Spleen (tissue), 11 donors: Measurements from ENCODE around the gene ZNRF2. TPM values are rescaled to one million over a fixed set of nuclear protein-coding genes. Genes with fewer than 3 reads are reported as not detected.

Experiments
- DNase-seq: peaks from one replicate; pipeline ENCODE4 v3.0.0-alpha.2; 2020
- H3K27ac ChIP-seq, 8 donors: fragments of 200-600 bp; sonication (generic) in 7 of 8; 1 replicate in 4 of 8; 2 replicates in 4 of 8; pipeline versions ENCODE4 v1.5.0 to v1.8.0; 2016 to 2021; ENCODE audit warnings: inconsistent platforms in 4 of 8, mild to moderate bottlenecking in 4 of 8, moderate library complexity in 1 of 8
- H3K27me3 ChIP-seq, 7 donors: fragments of 200-600 bp; sonication (generic) in 6 of 7; replicated peaks in 1 of 7; 1 replicate in 4 of 7; 2 replicates in 3 of 7; pipeline versions ENCODE4 v1.5.0 to v1.8.0; 2016 to 2021; ENCODE audit warnings: inconsistent platforms in 3 of 7, mild to moderate bottlenecking in 1 of 7
- H3K36me3 ChIP-seq, 6 donors: fragments of 200-600 bp; sonication (generic) in 5 of 6; 1 replicate in 4 of 6; 2 replicates in 2 of 6; pipeline versions ENCODE4 v1.5.0 to v1.8.0; 2016 to 2021; ENCODE audit warnings: inconsistent platforms in 2 of 6
- H3K4me1 ChIP-seq, 6 donors: fragments of 200-600 bp; sonication (generic) in 5 of 6; 1 replicate in 3 of 6; 2 replicates in 3 of 6; pipeline versions ENCODE4 v1.5.0 to v1.8.0; 2016 to 2021; ENCODE audit warnings: inconsistent platforms in 3 of 6
- H3K4me3 ChIP-seq, 8 donors: fragments of 200-600 bp; sonication (generic) in 7 of 8; 1 replicate in 4 of 8; 2 replicates in 4 of 8; pipeline versions ENCODE4 v1.5.0 to v1.8.0; 2016 to 2021; ENCODE audit warnings: inconsistent platforms in 4 of 8, mild to moderate bottlenecking in 4 of 8, moderate library complexity in 2 of 8
- H3K9me3 ChIP-seq, 8 donors: fragments of 200-600 bp; sonication (generic) in 7 of 8; 1 replicate in 4 of 8; 2 replicates in 4 of 8; pipeline versions ENCODE4 v1.5.0 to v1.8.0; 2016 to 2021; ENCODE audit warnings: inconsistent platforms in 4 of 8
- POLR2A ChIP-seq, 3 donors: fragments of 450-650 bp; IDR thresholded peaks; one replicate each; pipeline ENCODE4 v1.5.1; 2017; ENCODE audit warnings: antibody characterized with exemption in 3 of 3, mild to moderate bottlenecking in 1 of 3
- POLR2AphosphoS5 ChIP-seq, 3 donors: sonication (generic); formaldehyde crosslinking; IDR thresholded peaks; one replicate each; pipeline ENCODE4 v1.5.1; 2017; ENCODE audit warnings: antibody characterized with exemption in 3 of 3
- WGBS, 5 donors: extraction: QIAGEN DNeasy Blood & Tissue Kit in 3 of 5; methylation state at CpG; one replicate each; pipeline versions ENCODE4 v1.1.5 to v1.1.7; 2013 to 2018; 5-methylcytosine and 5-hydroxymethylcytosine counted together
- intact Hi-C: fragments of 100-400 bp; cut with DNase I; formaldehyde crosslinking; loops from one replicate; pipeline ENCODE4 v1.15.0; 2023; ENCODE audit warnings: low total_unique reads
- polyA plus RNA-seq, 3 donors: library from polyadenylated mRNA; stranded (reverse); fragments of 200-250 nt; gene quantifications; one replicate each; pipeline ENCODE4 v1.2.1, GENCODE V29; 2013
- total RNA-seq, 7 donors: library from RNA; depleted of rRNA in 3 of 7; stranded (reverse); fragments of >200 nt in 3 of 7; fragmentation: NEBNext Ultra II Directional in 4 of 7; extraction: Animal tissue kit (Norgen Biotek cat#: 25700) in 4 of 7; gene quantifications; one replicate each; pipeline versions ENCODE4 v1.1.0 to v1.2.1, GENCODE V29; 2016 to 2021
- TF ChIP-seq, protein P1 (sequence below), 11 experiments: fragments of 200-600 bp in 7 of 11; fragments of 450-650 bp in 4 of 11; sonication (generic) in 4 of 11; IDR thresholded peaks in 8 of 11; conservative IDR thresholded peaks in 3 of 11; 1 replicate in 7 of 11; 2 replicates in 4 of 11; pipeline versions ENCODE4 v1.4.0 to v1.8.0; 2016 to 2021; ENCODE audit warnings: antibody characterized with exemption in 11 of 11, inconsistent platforms in 4 of 11, mild to moderate bottlenecking in 1 of 11
- donor health status: healthy with polysubstance abuse.
- donor health status: DM: no; HTN: no; CAD: no; lungs with moderate emphysema.
- donor health status: DM: no; HTN: no; CAD: no.
- donor health status: Bipolar disorder and iron deficiency.
- donor health status: healthy.
- donor health status: DM: no; HTN: no; CAD: no.
- donor health status: DM: yes; HTN: yes; CAD: no.

The ZNRF2 gene
- total and polyA plus RNA-seq, 10 donors = 6.8 to 42.5 (median 28.5) TPM

DNA sequence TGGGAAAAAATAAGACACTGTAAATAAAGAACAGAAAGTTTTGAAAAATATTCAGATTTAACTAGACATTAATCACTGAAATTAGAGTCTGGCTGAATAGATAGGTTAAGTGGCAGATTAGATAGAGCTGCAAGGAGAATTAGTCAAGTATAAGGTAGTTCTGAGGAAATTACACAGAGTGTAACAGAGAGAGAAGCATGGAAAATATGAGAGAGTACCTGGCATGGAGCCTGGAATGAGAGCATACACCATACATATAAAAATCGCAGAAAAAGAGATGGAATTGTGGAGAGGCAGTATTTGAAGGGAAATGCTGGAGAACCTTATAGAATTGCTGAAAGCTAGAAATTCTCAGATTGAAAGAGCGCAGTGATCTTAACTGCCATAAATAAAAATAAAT is 46.9 kb downstream of the ZNRF2 start:
- intact Hi-C loops = no loop called here
- no peak for DNase-seq
- H3K4me3 ChIP-seq = no peak overlapping the region
- no peaks in the 10 kb centered on the region for H3K9me3 ChIP-seq
- WGBS, 5 donors = 89 to 100% (median 92%) methylated on average over 2 of the region's 2 CpGs
- H3K27me3 ChIP-seq = no peaks in the 10 kb centered on the region
- H3K27ac ChIP-seq = peak overlapping the region in 5 of 8 donors; percentile 29 to 81 (median 64)
- H3K4me1 ChIP-seq = peaks cover 0 to 96% (median 46%) of the 10 kb centered on the region in 6 donors
- peaks cover 0 to 2% (median 0%) of the 10 kb centered on the region in 6 donors for H3K36me3 ChIP-seq
- TF ChIP-seq, protein P1, sequence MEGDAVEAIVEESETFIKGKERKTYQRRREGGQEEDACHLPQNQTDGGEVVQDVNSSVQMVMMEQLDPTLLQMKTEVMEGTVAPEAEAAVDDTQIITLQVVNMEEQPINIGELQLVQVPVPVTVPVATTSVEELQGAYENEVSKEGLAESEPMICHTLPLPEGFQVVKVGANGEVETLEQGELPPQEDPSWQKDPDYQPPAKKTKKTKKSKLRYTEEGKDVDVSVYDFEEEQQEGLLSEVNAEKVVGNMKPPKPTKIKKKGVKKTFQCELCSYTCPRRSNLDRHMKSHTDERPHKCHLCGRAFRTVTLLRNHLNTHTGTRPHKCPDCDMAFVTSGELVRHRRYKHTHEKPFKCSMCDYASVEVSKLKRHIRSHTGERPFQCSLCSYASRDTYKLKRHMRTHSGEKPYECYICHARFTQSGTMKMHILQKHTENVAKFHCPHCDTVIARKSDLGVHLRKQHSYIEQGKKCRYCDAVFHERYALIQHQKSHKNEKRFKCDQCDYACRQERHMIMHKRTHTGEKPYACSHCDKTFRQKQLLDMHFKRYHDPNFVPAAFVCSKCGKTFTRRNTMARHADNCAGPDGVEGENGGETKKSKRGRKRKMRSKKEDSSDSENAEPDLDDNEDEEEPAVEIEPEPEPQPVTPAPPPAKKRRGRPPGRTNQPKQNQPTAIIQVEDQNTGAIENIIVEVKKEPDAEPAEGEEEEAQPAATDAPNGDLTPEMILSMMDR (IDR thresholded peaks at IDR 0.05 in 8 of 11, conservative IDR thresholded peaks at IDR 0.05 in 3 of 11) = no peak
- TF ChIP-seq POLR2AphosphoS5 (IDR thresholded peaks at IDR 0.05) (no peak), POLR2A (IDR thresholded peaks at IDR 0.05) (no peak)

- intact Hi-C loops = no loop called here
- Histone ChIP-seq H3K4me1 (peaks cover 0 to 96% (median 45%) of the 10 kb centered on the region in 6 donors), H3K36me3 (no peaks in the 10 kb centered on the region), H3K4me3 (no peak overlapping the region), H3K27ac (no peak overlapping the region), H3K27me3 (no peaks in the 10 kb centered on the region), H3K9me3 (no peaks in the 10 kb centered on the region)
- DNase-seq = no peak
- TF ChIP-seq, protein P1 (IDR thresholded peaks at IDR 0.05 in 8 of 11, conservative IDR thresholded peaks at IDR 0.05 in 3 of 11) = no peak
- TF ChIP-seq POLR2A (IDR thresholded peaks at IDR 0.05) (no peak), POLR2AphosphoS5 (IDR thresholded peaks at IDR 0.05) (no peak)
- 92 to 97% (median 95%) methylated on average over 2 of the region's 2 CpGs for WGBS, 5 donors
Measured at GRCh38 chr7:30332549-30332948, 48.2 kb downstream of the ZNRF2 start.

DNA sequence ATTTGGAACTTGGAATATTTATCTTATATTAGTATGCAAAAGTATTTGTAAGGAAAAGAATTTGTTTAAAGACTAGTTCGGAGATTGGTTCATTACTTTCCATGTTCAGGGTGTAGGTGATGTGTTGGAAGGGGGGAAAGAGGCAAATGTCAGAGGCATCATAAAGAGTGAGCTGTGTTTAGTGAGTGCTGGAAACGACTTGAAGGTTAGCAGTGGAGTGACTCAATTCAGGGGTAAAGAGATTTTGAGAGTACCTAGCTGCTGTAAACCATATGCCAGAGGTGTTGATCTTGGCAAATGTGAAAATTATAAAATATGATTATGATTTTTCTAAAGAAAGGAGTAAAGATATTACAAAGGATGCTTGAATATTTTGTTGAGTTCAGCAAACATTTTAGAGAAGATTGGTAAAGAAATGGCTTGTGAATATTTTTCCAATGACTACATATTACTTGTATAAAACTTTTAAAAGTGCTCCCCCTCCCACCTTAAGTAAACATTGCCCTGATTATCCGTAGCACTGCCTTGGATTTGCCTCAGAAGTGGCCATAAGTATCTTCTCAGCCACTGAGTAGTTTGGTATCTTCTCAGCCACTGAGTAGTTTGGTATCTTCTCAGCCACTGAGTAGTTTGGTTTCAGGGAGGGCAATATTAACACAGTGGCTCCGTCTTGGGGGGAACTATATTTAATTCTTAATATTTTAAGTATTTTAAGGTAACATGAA is 51.5 kb downstream of the ZNRF2 start:
- Histone ChIP-seq H3K9me3 (peaks cover 0 to 7% (median 4%) of the 10 kb centered on the region in 8 donors), H3K4me3 (no peak overlapping the region), H3K4me1 (peaks cover 0 to 86% (median 29%) of the 10 kb centered on the region in 6 donors), H3K36me3 (no peaks in the 10 kb centered on the region), H3K27me3 (no peaks in the 10 kb centered on the region), H3K27ac (no peak overlapping the region)
- intact Hi-C loops = no loop called here
- WGBS, 5 donors = 69 to 82% (median 78%) methylated on average over 4 of the region's 4 CpGs
- TF ChIP-seq, protein P1 (IDR thresholded peaks at IDR 0.05 in 8 of 11, conservative IDR thresholded peaks at IDR 0.05 in 3 of 11) = no peak
- no peak for TF ChIP-seq POLR2AphosphoS5 (IDR thresholded peaks at IDR 0.05)
- no peak for TF ChIP-seq POLR2A (IDR thresholded peaks at IDR 0.05)
- no peak for DNase-seq

DNA sequence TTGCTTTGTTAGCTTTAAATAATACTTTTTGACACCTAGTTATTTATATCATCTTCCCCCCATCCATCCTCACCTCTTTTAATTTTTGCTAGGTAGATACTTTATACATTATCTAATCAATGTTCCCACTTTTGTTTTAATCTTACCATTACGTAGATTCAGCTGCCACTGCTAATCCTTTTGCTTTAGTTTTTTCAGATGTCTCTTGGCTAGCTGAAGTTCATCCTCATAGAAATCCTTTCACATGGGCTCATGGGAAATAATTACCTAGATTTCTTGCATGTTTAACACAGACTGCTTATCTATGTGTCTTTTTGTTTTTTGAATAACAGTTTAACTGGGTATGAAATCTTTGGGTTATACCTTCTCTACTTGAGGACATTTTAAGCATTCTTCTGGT is 60.1 kb downstream of the ZNRF2 start:
- TF ChIP-seq, protein P1 (IDR thresholded peaks at IDR 0.05 in 8 of 11, conservative IDR thresholded peaks at IDR 0.05 in 3 of 11) = no peak
- no peak for TF ChIP-seq POLR2A (IDR thresholded peaks at IDR 0.05)
- no peak for TF ChIP-seq POLR2AphosphoS5 (IDR thresholded peaks at IDR 0.05)
- Histone ChIP-seq H3K27ac (peak overlapping the region in 5 of 8 donors; percentile 22 to 59 (median 54)), H3K4me3 (no peak overlapping the region), H3K36me3 (no peaks in the 10 kb centered on the region), H3K27me3 (no peaks in the 10 kb centered on the region), H3K4me1 (peaks cover 41 to 84% (median 59%) of the 10 kb centered on the region in 6 donors), H3K9me3 (peaks cover 0 to 24% (median 11%) of the 10 kb centered on the region in 8 donors)
- intact Hi-C loops = no loop called here
- no peak for DNase-seq
- 48 to 67% (median 54%) methylated on average over 1 of the region's 1 CpG for WGBS, 5 donors
